ENCODE data around the gene DMD. TPM values are rescaled to one million over a fixed set of nuclear protein-coding genes. Genes with fewer than 3 reads are reported as not detected.

DMD gene
- total and polyA plus RNA-seq, 2 donors from 2014 or later = 4.2 to 17.9 TPM

DNA sequence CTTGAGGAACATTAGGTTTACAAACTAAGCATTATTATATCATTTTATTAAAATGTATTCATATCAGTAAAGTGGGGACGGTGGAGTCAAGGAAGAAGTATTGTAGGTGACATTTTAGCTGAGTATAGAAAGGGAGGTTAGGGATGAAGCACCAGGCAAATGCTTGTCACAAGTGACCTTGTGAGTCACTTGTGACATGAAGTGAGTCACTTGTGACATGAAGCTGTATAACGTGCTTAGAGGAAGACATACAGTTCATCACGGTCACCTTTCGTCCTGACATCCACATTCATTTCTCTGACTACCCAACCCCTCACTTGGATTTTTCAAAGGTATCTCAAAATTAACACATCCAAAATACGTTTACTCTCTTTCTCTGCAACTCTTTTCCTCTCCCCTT is 1034.8 kb downstream of the DMD start:
- TF ChIP-seq, protein P1, sequence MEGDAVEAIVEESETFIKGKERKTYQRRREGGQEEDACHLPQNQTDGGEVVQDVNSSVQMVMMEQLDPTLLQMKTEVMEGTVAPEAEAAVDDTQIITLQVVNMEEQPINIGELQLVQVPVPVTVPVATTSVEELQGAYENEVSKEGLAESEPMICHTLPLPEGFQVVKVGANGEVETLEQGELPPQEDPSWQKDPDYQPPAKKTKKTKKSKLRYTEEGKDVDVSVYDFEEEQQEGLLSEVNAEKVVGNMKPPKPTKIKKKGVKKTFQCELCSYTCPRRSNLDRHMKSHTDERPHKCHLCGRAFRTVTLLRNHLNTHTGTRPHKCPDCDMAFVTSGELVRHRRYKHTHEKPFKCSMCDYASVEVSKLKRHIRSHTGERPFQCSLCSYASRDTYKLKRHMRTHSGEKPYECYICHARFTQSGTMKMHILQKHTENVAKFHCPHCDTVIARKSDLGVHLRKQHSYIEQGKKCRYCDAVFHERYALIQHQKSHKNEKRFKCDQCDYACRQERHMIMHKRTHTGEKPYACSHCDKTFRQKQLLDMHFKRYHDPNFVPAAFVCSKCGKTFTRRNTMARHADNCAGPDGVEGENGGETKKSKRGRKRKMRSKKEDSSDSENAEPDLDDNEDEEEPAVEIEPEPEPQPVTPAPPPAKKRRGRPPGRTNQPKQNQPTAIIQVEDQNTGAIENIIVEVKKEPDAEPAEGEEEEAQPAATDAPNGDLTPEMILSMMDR (IDR thresholded peaks at IDR 0.05; ENCODE audit: borderline replicate concordance, extremely low read depth, insufficient read depth) = no peak
- Histone ChIP-seq H3K27ac (ENCODE audit: low read depth in 2 of 2, low read length in 2 of 2) (no peak overlapping the region), H3K9ac (ENCODE audit: low read length in 3 of 3) (no peak overlapping the region), H3K36me3 (ENCODE audit: control insufficient read depth in 2 of 3, insufficient read depth in 3 of 3, low read length in 3 of 3) (no peaks in the 10 kb centered on the region), H3K4me1 (ENCODE audit: control insufficient read depth in 2 of 3, insufficient read depth in 2 of 3, low read depth in 1 of 3, low read length in 3 of 3) (no peaks in the 10 kb centered on the region), H3K27me3 (ENCODE audit: control insufficient read depth, insufficient read depth, low read length) (no peaks in the 10 kb centered on the region), H3K9me3 (ENCODE audit: control insufficient read depth in 2 of 3, insufficient read depth in 1 of 3, low read length in 3 of 3) (no peaks in the 10 kb centered on the region), H3K4me3 (ENCODE audit: low read length in 3 of 3) (no peak overlapping the region)
- DNase-seq = no peak
- intact Hi-C loops (cut with DNase I) = no loop called here
- FAIRE-seq = no peak

DNA sequence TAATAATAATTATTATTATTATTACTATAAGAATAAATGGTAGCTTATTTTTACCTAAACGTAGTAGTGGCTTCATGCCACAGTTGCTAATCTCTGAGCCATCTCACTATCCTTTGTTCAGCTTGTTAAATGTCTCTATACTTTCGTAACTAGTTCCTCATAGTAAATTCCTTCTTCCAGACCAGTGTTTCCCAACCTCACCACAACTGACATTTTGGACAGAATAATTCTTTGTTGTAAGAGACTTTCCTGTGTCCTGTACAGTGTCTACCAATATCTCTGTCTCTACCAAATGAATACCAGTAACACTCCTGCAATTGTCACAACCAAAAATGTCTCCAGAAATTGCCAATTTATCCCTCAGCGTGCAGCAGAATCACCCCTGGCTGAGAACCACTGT is 1040.9 kb downstream of the DMD start:
- TF ChIP-seq, protein P1 (IDR thresholded peaks at IDR 0.05; ENCODE audit: borderline replicate concordance, extremely low read depth, insufficient read depth) = no peak
- Histone ChIP-seq H3K9me3 (ENCODE audit: control insufficient read depth in 2 of 3, insufficient read depth in 1 of 3, low read length in 3 of 3) (no peaks in the 10 kb centered on the region), H3K4me1 (ENCODE audit: control insufficient read depth in 2 of 3, insufficient read depth in 2 of 3, low read depth in 1 of 3, low read length in 3 of 3) (no peaks in the 10 kb centered on the region), H3K27ac (ENCODE audit: low read depth in 2 of 2, low read length in 2 of 2) (no peak overlapping the region), H3K27me3 (ENCODE audit: control insufficient read depth, insufficient read depth, low read length) (no peaks in the 10 kb centered on the region), H3K36me3 (ENCODE audit: control insufficient read depth in 2 of 3, insufficient read depth in 3 of 3, low read length in 3 of 3) (no peaks in the 10 kb centered on the region), H3K9ac (ENCODE audit: low read length in 3 of 3) (no peak overlapping the region), H3K4me3 (ENCODE audit: low read length in 3 of 3) (no peak overlapping the region)
- intact Hi-C loops (cut with DNase I) = no loop called here
- DNase-seq (no peak), FAIRE-seq (no peak)

DNA sequence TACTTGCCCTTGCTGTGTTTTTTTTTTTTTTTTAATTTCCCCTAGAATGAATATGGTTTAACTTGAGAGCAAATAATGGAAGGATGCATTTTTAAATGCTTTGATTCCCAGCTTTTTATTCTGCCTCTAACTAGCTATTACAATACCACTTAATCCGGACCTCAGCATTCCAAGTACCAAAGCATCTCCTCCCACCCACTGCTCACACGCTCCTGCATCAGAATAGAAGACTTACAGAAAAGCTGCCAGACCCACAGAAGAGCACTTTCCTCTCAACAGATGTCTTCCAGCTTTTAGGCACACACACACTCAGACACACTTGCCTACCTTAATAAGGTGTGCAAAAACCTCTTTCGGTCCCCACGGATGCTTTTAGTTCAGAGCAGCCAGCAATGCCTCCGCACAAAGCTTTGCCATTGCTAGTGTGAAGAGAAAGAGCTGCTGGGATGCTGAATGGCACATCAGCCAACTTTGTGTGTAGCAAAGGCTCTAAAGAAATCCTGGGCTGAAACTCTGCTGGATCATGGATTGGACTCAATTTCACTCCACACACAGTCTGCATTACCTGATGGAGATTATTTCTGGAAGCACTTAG is 1056.2 kb downstream of the DMD start:
- FAIRE-seq (no peak), DNase-seq (peak in 2 of 5 donors; percentile 1 to 12)
- Histone ChIP-seq H3K4me1 (ENCODE audit: control insufficient read depth in 2 of 3, insufficient read depth in 2 of 3, low read depth in 1 of 3, low read length in 3 of 3) (no peaks in the 10 kb centered on the region), H3K27ac (ENCODE audit: low read depth in 2 of 2, low read length in 2 of 2) (no peak overlapping the region), H3K36me3 (ENCODE audit: control insufficient read depth in 2 of 3, insufficient read depth in 3 of 3, low read length in 3 of 3) (no peaks in the 10 kb centered on the region), H3K9ac (ENCODE audit: low read length in 3 of 3) (no peak overlapping the region), H3K9me3 (ENCODE audit: control insufficient read depth in 2 of 3, insufficient read depth in 1 of 3, low read length in 3 of 3) (no peaks in the 10 kb centered on the region), H3K27me3 (ENCODE audit: control insufficient read depth, insufficient read depth, low read length) (no peaks in the 10 kb centered on the region), H3K4me3 (ENCODE audit: low read length in 3 of 3) (no peak overlapping the region)
- intact Hi-C loops (cut with DNase I) = no loop called here
- TF ChIP-seq, protein P1 (IDR thresholded peaks at IDR 0.05; ENCODE audit: borderline replicate concordance, extremely low read depth, insufficient read depth) = no peak

DNA sequence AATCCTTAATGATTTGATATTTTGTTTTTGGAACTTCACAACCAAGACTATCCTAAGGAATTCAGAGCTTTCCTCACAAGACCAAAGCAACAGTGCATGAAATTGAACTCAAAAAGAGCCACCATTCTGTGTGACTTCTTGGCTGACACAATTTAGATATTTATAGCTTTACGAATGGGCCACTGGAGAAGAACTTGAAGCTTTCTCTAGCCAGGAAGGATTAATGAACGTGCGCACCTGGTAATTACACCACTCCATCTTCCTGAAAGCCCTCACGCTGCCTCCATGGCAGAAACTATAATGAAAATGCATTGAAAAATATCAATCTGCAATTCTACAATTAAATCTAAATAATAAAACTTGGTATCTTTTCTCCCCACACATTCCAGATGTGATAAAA is 1057.8 kb downstream of the DMD start:
- Histone ChIP-seq H3K9me3 (ENCODE audit: control insufficient read depth in 2 of 3, insufficient read depth in 1 of 3, low read length in 3 of 3) (no peaks in the 10 kb centered on the region), H3K4me3 (ENCODE audit: low read length in 3 of 3) (no peak overlapping the region), H3K27ac (ENCODE audit: low read depth in 2 of 2, low read length in 2 of 2) (no peak overlapping the region), H3K27me3 (ENCODE audit: control insufficient read depth, insufficient read depth, low read length) (no peaks in the 10 kb centered on the region), H3K36me3 (ENCODE audit: control insufficient read depth in 2 of 3, insufficient read depth in 3 of 3, low read length in 3 of 3) (no peaks in the 10 kb centered on the region), H3K9ac (ENCODE audit: low read length in 3 of 3) (no peak overlapping the region), H3K4me1 (ENCODE audit: control insufficient read depth in 2 of 3, insufficient read depth in 2 of 3, low read depth in 1 of 3, low read length in 3 of 3) (no peaks in the 10 kb centered on the region)
- intact Hi-C loops (cut with DNase I) = no loop called here
- DNase-seq = peak in 1 of 5 donors; percentile 0
- no peak for FAIRE-seq
- TF ChIP-seq, protein P1 (IDR thresholded peaks at IDR 0.05; ENCODE audit: borderline replicate concordance, extremely low read depth, insufficient read depth) = no peak

Data from kidney (tissue), 14 donors.